K562 (cell line): Measurements from ENCODE around the gene FEM1B. TPM values are rescaled to one million over a fixed set of nuclear protein-coding genes. Genes with fewer than 3 reads are reported as not detected.

Experiments
- ELF2 ChIP-seq: fragments of 250-450 bp; sonication (Bioruptor Pico); IDR thresholded peaks from 2 replicates; pipeline ENCODE4 v1.5.0; 2021; ENCODE audit warnings: mild to moderate bottlenecking
- FOXK2 ChIP-seq, 2 experiments: fragments of 450-650 bp; IDR thresholded peaks in 1 of 2; conservative IDR thresholded peaks in 1 of 2; 2 replicates each; pipeline ENCODE4 v1.6.1; 2016; ENCODE audit warnings: low read depth in 2 of 2, mild to moderate bottlenecking in 1 of 2
- GATAD2A ChIP-seq: fragments of 450-650 bp; IDR thresholded peaks from 2 replicates; pipeline ENCODE4 v1.6.1; 2017
- MLLT1 ChIP-seq, 2 experiments: fragments of 450-650 bp; IDR thresholded peaks; 2 replicates each; pipeline ENCODE4 v1.6.1; 2016
- NRF1 ChIP-seq, 2 experiments: fragments of 450-650 bp; IDR thresholded peaks in 1 of 2; conservative IDR thresholded peaks in 1 of 2; 2 replicates each; pipeline ENCODE4 v1.6.1; 2014; ENCODE audit warnings: mild to moderate bottlenecking in 2 of 2
- PBX2 ChIP-seq, 2 experiments: IDR thresholded peaks in 1 of 2; conservative IDR thresholded peaks in 1 of 2; 2 replicates each; pipeline ENCODE4 v1.6.1; 2016; ENCODE audit warnings: low read depth in 2 of 2, mild to moderate bottlenecking in 1 of 2, missing compliant biosample characterization in 1 of 2, missing genetic modification characterization in 1 of 2, moderate library complexity in 1 of 2
- PHB2 ChIP-seq: fragments of 450-650 bp; IDR thresholded peaks from 2 replicates; pipeline ENCODE4 v1.6.1; 2017; ENCODE audit warnings: low read depth
- POLR2AphosphoS5 ChIP-seq: IDR thresholded peaks from 2 replicates; pipeline ENCODE4 v1.6.1; 2011; ENCODE audit warnings: mild to moderate bottlenecking, low read depth, low read length, moderate library complexity; ENCODE audit not compliant: control insufficient read depth, insufficient read depth
- SIN3B ChIP-seq: fragments of 450-650 bp; IDR thresholded peaks from 2 replicates; pipeline ENCODE4 v1.6.1; 2017; ENCODE audit warnings: low read depth, mild to moderate bottlenecking, moderate library complexity
- ZKSCAN8 ChIP-seq: fragments of 200-800 bp; sonication (Bioruptor generic); IDR thresholded peaks from 2 replicates; pipeline ENCODE4 v1.6.1; 2016; ENCODE audit warnings: missing genetic modification characterization, missing compliant biosample characterization
- ZNF384 ChIP-seq: IDR thresholded peaks from 2 replicates; pipeline ENCODE4 v1.6.1; 2012; ENCODE audit warnings: low read depth, low read length, improper control_type of control experiment
- ZNF695 ChIP-seq: fragments of 450-650 bp; formaldehyde crosslinking; IDR thresholded peaks from 2 replicates; pipeline ENCODE4 v1.4.0; 2020; ENCODE audit warnings: mild to moderate bottlenecking, moderate library complexity
- ZNF766 ChIP-seq: fragments of 200-800 bp; sonication (Bioruptor generic); conservative IDR thresholded peaks from 2 replicates; pipeline ENCODE4 v1.6.1; 2016; ENCODE audit warnings: missing genetic modification characterization, missing compliant biosample characterization
- polyA plus RNA-seq, 8 experiments: library from polyadenylated mRNA; depleted of rRNA in 4 of 8; stranded (reverse) in 5 of 8; unstranded in 3 of 8; fragments of >200 nt; fragmentation: Nextera tagmentation in 2 of 8; fragmentation: Illumina TruSeq in 1 of 8; extraction: Ambion mirVana in 2 of 8; extraction: Trizol in 1 of 8; gene quantifications; 2 replicates each; pipeline versions ENCODE4 v1.2.1 to v1.2.3, GENCODE V29; 2011 to 2014; ENCODE audit warnings: inconsistent platforms in 1 of 8, missing spikeins in 1 of 8
- total RNA-seq, 7 experiments: library from RNA; depleted of rRNA in 6 of 7; stranded (reverse); fragments of >200 nt in 6 of 7; fragmentation: Illumina TruSeq in 2 of 7; extraction: Trizol in 2 of 7; gene quantifications; 2 replicates each; pipeline versions ENCODE4 v1.2.1 to v1.2.3, GENCODE V29; 2011 to 2021; ENCODE audit warnings: low replicate concordance in 1 of 7
- TF ChIP-seq, protein P1 (sequence below): IDR thresholded peaks from 3 replicates; pipeline ENCODE4 v1.6.1; 2011; ENCODE audit warnings: borderline replicate concordance, mild to moderate bottlenecking, moderate library complexity; ENCODE audit not compliant: insufficient read length; ENCODE audit errors: extremely low read depth
- TF ChIP-seq, protein P2 (sequence below): fragments of 450-650 bp; formaldehyde crosslinking; IDR thresholded peaks from 2 replicates; pipeline ENCODE4 v1.4.0; 2020; ENCODE audit warnings: mild to moderate bottlenecking, mixed read lengths
- TF ChIP-seq, protein P3 (sequence below): fragments of 450-650 bp; formaldehyde crosslinking; IDR thresholded peaks from 2 replicates; pipeline ENCODE4 v1.4.0; 2022; ENCODE audit warnings: missing genetic modification characterization

FEM1B gene
- total and polyA plus RNA-seq, 9 of the 15 experiments (the other 6 are each of a cell fraction or from before 2014, with no cell fraction given) = 5.9 to 61.6 (median 20.1) TPM

DNA sequence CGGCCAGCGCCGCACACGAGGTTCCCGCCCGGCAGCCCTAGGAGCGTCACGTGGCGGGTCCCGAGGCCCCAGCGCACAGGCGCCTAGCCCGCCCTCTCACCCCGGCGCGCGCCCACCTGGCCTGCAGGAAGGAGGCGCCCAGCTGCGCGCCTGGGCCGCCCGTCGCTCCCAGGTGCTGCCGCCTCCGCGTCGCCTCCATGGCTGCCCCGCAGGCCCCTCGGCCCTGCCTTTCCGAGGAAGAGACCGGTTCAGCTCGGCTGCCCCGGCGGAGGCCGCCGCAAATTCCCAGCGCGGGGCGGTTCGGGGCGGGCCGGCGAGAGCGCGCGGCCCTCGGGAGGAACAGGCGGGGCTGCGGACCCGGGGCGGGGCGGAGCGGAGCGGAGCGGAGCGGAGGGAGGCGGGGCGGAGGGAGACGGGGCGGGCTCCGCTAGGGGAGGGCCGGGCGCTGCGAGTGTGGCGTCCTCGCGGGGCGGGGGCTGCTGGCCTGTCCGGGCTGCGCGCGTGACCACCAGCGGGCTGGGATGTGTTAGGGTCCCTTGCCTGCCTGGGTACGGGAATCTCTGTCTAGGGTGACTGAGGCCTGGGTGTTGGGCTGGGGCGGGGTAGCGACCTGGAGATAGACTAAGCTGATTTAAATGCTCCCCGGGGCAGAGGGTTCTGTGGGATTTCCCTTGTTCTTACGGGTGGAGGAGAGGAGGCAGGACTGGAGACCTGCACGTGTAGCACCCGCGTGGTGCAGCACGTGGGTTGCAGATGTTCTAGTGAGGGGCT lies 48.0 kb upstream of the FEM1B start, which contains the start of gene CLN6 (continued):
- TF ChIP-seq PBX2 (CRISPR knock-in tag; IDR thresholded peaks at IDR 0.05; ENCODE audit: low read depth) = no peak
- TF ChIP-seq PBX2 (tag; conservative IDR thresholded peaks at IDR 0.05; ENCODE audit: low read depth) = no peak
- peak; percentile 5 to 54; a peak in 3 of 4 replicates for TF ChIP-seq NRF1 (conservative IDR thresholded peaks at IDR 0.05 in 1 of 2, IDR thresholded peaks at IDR 0.05 in 1 of 2)
- no peak for TF ChIP-seq GATAD2A
- TF ChIP-seq ZKSCAN8 = no peak
- peak; percentile 71; the same call in 1 of the 2 replicates for TF ChIP-seq SIN3B
- TF ChIP-seq, protein P1, sequence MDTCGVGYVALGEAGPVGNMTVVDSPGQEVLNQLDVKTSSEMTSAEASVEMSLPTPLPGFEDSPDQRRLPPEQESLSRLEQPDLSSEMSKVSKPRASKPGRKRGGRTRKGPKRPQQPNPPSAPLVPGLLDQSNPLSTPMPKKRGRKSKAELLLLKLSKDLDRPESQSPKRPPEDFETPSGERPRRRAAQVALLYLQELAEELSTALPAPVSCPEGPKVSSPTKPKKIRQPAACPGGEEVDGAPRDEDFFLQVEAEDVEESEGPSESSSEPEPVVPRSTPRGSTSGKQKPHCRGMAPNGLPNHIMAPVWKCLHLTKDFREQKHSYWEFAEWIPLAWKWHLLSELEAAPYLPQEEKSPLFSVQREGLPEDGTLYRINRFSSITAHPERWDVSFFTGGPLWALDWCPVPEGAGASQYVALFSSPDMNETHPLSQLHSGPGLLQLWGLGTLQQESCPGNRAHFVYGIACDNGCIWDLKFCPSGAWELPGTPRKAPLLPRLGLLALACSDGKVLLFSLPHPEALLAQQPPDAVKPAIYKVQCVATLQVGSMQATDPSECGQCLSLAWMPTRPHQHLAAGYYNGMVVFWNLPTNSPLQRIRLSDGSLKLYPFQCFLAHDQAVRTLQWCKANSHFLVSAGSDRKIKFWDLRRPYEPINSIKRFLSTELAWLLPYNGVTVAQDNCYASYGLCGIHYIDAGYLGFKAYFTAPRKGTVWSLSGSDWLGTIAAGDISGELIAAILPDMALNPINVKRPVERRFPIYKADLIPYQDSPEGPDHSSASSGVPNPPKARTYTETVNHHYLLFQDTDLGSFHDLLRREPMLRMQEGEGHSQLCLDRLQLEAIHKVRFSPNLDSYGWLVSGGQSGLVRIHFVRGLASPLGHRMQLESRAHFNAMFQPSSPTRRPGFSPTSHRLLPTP = no peak
- TF ChIP-seq, protein P2, sequence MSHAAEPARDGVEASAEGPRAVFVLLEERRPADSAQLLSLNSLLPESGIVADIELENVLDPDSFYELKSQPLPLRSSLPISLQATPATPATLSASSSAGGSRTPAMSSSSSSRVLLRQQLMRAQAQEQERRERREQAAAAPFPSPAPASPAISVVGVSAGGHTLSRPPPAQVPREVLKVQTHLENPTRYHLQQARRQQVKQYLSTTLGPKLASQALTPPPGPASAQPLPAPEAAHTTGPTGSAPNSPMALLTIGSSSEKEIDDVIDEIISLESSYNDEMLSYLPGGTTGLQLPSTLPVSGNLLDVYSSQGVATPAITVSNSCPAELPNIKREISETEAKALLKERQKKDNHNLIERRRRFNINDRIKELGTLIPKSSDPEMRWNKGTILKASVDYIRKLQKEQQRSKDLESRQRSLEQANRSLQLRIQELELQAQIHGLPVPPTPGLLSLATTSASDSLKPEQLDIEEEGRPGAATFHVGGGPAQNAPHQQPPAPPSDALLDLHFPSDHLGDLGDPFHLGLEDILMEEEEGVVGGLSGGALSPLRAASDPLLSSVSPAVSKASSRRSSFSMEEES (CRISPR knock-in tag) = peak; percentile 52
- TF ChIP-seq, protein P3, sequence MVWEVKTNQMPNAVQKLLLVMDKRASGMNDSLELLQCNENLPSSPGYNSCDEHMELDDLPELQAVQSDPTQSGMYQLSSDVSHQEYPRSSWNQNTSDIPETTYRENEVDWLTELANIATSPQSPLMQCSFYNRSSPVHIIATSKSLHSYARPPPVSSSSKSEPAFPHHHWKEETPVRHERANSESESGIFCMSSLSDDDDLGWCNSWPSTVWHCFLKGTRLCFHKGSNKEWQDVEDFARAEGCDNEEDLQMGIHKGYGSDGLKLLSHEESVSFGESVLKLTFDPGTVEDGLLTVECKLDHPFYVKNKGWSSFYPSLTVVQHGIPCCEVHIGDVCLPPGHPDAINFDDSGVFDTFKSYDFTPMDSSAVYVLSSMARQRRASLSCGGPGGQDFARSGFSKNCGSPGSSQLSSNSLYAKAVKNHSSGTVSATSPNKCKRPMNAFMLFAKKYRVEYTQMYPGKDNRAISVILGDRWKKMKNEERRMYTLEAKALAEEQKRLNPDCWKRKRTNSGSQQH = peak; percentile 66; the same call in 1 of the 2 replicates
- TF ChIP-seq PHB2 = no peak
- TF ChIP-seq ZNF384 = no peak
- no peak for TF ChIP-seq ZNF766 (CRISPR knock-in tag)
- peak; percentile 56 for TF ChIP-seq POLR2AphosphoS5
- TF ChIP-seq ELF2 (CRISPR knock-in tag) = no peak; the same call in 1 of the 2 replicates
- TF ChIP-seq FOXK2 (conservative IDR thresholded peaks at IDR 0.05 in 1 of 2, IDR thresholded peaks at IDR 0.05 in 1 of 2; ENCODE audit: low read depth in 2 of 2) = peak; percentile 53 to 81; a peak in 1 of 4 replicates
- TF ChIP-seq ZNF695 (CRISPR knock-in tag) = no peak
- TF ChIP-seq MLLT1 (IDR thresholded peaks at IDR 0.05) = no peak
